ENCODE data around the gene ARFGEF3.

Gene ARFGEF3

GRCh38 chr6:138370631-138371451 is 209.1 kb downstream of the ARFGEF3 start:
- H3K27ac ChIP-seq: no peak overlapping the region
- H3K4me3 ChIP-seq: no peak overlapping the region
- TF ChIP-seq, protein P1, sequence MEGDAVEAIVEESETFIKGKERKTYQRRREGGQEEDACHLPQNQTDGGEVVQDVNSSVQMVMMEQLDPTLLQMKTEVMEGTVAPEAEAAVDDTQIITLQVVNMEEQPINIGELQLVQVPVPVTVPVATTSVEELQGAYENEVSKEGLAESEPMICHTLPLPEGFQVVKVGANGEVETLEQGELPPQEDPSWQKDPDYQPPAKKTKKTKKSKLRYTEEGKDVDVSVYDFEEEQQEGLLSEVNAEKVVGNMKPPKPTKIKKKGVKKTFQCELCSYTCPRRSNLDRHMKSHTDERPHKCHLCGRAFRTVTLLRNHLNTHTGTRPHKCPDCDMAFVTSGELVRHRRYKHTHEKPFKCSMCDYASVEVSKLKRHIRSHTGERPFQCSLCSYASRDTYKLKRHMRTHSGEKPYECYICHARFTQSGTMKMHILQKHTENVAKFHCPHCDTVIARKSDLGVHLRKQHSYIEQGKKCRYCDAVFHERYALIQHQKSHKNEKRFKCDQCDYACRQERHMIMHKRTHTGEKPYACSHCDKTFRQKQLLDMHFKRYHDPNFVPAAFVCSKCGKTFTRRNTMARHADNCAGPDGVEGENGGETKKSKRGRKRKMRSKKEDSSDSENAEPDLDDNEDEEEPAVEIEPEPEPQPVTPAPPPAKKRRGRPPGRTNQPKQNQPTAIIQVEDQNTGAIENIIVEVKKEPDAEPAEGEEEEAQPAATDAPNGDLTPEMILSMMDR (IDR thresholded peaks at IDR 0.05): no peak
- DNase-seq (ENCODE audit: low spot score): no peak

- Histone ChIP-seq H3K4me3 (no peak overlapping the region), H3K27ac (no peak overlapping the region)
- TF ChIP-seq, protein P1 (IDR thresholded peaks at IDR 0.05): no peak
- no peak for DNase-seq (ENCODE audit: low spot score)
Observed at GRCh38 chr6:138371452-138371711, 209.6 kb downstream of the ARFGEF3 start.

DNA sequence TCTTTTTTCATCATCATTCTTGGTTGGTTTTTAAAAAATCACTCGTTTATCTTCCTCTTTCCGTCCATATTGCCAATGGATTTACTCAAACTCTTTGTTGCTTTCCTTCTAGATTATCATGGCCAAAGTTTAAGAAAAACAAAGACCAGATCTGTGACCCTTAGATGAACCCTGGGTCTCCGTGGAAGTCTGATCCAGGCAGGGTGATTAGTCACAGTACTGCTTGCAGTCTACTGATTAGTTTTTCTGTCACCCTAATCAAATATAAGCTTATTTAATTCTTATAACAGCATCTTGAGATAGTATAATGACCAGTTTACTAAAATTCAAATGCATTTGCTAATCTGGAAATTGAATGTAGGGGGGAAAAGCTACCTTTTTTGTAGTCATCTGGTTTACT is 210.0 kb downstream of the ARFGEF3 start:
- Histone ChIP-seq H3K4me3 (no peak overlapping the region), H3K27ac (no peak overlapping the region)
- TF ChIP-seq, protein P1 (IDR thresholded peaks at IDR 0.05): no peak
- no peak for DNase-seq (ENCODE audit: low spot score)

DNA sequence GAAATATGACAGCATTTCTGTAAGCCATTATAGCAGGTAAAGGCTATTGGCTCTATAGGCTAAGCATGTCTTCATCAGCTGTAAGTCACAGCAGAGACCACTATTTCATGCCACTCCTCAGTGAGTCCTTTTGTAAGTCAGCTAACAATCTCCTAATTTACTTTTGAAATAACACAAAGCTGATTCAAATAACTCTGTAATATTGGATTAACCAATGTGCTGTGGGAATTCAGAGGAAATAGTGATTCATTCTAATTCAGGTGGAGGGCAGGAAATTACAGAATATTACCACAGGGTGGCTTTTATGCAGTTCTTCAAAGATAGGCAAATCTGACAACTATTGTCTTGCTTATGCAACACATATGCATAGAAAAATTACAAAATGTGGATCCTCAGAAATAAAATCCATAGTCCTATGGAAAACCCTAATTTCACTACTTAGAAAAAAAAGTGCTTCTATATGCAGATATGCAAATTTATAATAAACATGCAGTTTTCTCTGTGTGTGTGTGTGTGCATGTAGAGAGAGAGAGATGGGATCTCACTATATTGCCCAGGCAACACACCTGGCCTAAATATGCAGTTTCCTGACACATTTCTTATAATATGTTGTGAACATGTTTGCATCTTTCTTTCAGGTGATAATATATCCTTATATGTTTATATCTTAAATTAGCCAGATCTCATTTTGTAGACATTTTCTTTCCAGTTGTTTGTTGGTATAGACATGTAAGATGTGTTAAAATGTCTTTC is 211.1 kb downstream of the ARFGEF3 start:
- TF ChIP-seq, protein P1 (IDR thresholded peaks at IDR 0.05): no peak
- Histone ChIP-seq H3K4me3 (no peak overlapping the region), H3K27ac (no peak overlapping the region)
- no peak for DNase-seq (ENCODE audit: low spot score)

DNA sequence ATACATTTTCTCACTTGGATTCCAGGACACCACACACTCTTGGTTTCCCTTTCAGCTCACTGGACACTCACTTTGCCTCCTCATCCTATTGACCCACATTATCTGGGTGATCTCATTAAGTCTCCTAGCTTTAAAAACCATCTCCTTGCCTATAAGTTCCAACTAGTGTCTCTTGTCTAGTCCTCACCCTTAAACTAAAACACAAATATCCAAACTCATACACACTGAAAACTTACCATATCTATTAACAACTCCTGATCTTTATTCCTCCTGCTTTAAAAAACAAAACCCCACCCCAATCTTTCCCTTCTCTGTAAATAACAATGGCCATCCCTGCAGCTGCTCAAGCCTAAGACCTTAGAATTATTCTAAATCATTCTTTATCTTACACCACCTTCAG is 212.5 kb downstream of the ARFGEF3 start:
- no peak overlapping the region for H3K4me3 ChIP-seq
- TF ChIP-seq, protein P1 (IDR thresholded peaks at IDR 0.05): no peak
- H3K27ac ChIP-seq: no peak overlapping the region
- DNase-seq (ENCODE audit: low spot score): no peak

DNA sequence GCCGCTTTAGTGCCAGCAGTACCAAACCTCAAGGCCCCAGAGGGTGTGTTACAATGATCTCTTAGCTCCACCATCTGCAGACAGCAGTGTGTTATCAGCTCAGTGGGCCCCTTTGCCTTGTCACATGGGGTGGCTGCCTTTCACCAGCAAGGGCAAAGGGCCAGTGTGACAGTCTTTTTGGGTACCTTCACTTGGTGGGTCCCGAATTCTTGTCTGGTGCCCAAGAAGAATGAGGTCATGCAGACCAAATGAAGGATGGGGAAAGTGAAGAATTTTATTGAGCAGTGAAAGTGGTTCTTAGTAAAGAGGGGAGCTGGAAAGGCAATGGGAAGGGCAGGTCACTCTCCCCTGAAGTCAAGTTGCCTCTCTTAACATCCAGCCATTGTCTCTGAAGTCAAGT is 213.1 kb downstream of the ARFGEF3 start:
- Histone ChIP-seq H3K4me3 (no peak overlapping the region), H3K27ac (no peak overlapping the region)
- no peak for DNase-seq (ENCODE audit: low spot score)
- TF ChIP-seq, protein P1 (IDR thresholded peaks at IDR 0.05): no peak

GRCh38 chr6:138377042-138377441 is 215.3 kb downstream of the ARFGEF3 start:
- no peak overlapping the region for H3K27ac ChIP-seq
- DNase-seq (ENCODE audit: low spot score): no peak
- TF ChIP-seq, protein P1 (IDR thresholded peaks at IDR 0.05): no peak
- no peak overlapping the region for H3K4me3 ChIP-seq
